Measurements from ENCODE around the gene GAREM2.
A peak's percentile ranks its signal among the peaks of the same experiment; 100 is the strongest.

The GAREM2 gene

DNA sequence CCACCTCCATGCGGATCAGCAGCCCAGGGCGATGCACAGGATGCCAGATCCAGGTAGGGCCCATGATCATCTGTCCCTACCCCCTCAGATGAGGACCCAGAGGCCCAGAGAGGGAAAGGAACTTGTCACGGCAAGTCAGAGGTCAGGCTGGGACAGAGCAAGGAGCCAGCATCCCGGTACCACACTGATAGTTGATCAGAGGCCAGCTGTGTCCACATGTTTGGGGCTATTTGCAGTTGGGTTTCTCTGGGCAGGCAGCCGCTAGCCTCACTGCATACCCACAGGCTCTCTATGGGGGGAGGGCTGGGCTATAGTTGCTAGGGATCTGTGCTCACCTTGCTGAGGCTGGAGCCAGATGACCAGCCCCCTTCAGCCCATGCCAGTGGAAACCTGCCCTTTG is 9.6 kb downstream of the GAREM2 start:
- TF ChIP-seq, protein P1, sequence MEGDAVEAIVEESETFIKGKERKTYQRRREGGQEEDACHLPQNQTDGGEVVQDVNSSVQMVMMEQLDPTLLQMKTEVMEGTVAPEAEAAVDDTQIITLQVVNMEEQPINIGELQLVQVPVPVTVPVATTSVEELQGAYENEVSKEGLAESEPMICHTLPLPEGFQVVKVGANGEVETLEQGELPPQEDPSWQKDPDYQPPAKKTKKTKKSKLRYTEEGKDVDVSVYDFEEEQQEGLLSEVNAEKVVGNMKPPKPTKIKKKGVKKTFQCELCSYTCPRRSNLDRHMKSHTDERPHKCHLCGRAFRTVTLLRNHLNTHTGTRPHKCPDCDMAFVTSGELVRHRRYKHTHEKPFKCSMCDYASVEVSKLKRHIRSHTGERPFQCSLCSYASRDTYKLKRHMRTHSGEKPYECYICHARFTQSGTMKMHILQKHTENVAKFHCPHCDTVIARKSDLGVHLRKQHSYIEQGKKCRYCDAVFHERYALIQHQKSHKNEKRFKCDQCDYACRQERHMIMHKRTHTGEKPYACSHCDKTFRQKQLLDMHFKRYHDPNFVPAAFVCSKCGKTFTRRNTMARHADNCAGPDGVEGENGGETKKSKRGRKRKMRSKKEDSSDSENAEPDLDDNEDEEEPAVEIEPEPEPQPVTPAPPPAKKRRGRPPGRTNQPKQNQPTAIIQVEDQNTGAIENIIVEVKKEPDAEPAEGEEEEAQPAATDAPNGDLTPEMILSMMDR (conservative IDR thresholded peaks at IDR 0.05; ENCODE audit: low read depth, low read length), result no peak
- no peak overlapping the region for H3K4me3 ChIP-seq (ENCODE audit: low read length)
- DNase-seq (ENCODE audit: low read depth), result no peak

DNA sequence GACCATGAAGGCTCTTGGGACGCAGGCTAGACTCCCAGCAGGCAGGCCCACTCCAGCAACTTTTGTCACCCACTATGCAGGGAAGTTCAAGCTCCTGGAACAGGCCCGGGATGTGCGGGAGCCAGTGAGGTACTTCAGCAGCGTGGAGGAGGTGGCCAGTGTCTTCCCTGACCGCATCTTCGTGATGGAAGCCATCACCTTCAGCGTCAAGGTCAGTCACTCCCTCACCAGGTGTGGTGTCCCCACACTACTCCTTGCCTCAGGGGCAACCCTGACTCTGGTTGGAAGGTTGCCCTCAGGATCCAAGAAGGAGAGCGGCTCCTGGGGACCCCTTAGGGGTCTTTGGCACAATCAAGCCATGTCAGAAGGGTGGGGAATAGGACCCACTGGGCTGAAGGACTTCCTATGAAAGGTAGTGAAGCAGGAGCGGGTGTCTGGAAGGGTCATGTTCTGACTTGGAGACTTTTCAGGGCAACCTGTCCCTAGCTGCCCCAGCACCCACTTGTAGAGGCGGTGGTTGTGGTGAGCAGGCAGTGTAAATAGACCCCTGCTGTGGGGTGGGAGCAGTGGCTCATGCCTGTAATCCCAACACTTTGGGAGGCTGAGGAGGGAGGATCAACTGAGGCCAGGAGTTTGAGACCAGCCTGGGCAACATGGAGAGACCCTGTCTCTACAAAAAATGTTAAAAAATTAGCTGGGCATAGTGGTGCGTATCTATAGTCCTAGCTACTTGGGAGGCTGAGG is 10.2 kb downstream of the GAREM2 start:
- TF ChIP-seq, protein P1 (conservative IDR thresholded peaks at IDR 0.05; ENCODE audit: low read depth, low read length), result no peak
- no peak overlapping the region for H3K4me3 ChIP-seq (ENCODE audit: low read length)
- no peak for DNase-seq (ENCODE audit: low read depth)

DNA sequence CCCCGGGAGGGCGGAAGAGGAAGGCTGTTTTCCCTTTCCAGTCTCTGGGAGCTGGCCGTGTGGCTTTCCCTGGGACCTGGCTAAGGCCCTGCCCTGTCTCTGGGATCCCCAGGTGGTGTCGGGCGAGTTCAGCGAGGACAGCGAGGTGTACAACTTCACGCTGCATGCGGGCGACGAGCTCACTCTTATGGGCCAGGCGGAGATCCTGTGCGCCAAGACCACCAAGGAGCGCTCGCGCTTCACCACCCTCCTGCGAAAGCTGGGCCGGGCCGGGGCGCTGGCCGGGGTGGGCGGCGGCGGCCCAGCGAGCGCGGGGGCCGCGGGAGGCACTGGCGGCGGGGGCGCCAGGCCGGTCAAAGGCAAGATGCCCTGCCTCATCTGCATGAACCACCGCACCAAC is 11.2 kb downstream of the GAREM2 start:
- DNase-seq (ENCODE audit: low read depth), result no peak
- TF ChIP-seq, protein P1 (conservative IDR thresholded peaks at IDR 0.05; ENCODE audit: low read depth, low read length), result no peak
- H3K4me3 ChIP-seq (ENCODE audit: low read length), result no peak overlapping the region

DNA sequence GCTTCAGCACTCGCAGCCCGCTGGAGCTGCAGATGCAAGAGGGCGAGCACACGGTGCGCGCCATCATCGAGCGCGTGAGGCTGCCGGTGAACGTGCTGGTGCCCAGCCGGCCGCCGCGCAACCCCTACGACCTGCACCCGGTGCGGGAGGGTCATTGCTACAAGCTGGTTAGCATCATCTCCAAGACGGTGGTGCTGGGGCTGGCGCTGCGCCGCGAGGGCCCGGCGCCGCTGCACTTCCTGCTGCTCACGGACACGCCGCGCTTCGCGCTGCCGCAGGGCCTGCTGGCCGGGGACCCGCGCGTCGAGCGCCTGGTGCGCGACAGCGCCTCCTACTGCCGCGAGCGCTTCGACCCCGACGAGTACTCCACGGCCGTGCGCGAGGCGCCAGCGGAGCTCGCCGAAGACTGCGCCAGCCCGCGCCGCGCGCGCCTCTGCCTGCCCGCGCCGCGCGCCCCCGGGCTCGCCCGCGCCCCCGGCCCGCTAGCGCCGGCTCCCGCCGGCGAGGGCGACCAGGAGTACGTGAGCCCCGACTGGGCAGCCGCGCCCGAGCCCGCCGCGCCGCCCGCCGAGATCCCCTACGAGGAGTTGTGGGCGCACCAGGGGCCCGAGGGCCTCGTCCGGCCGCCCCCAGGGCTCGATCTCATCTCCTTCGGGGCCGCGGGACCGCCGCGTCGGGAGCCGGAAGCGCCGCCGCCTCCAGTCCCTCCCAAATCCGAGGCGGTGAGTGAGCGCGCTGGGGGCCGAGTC is 11.8 kb downstream of the GAREM2 start:
- TF ChIP-seq, protein P1 (conservative IDR thresholded peaks at IDR 0.05; ENCODE audit: low read depth, low read length), result peak; percentile 55
- peak overlapping the region; percentile 37 for H3K4me3 ChIP-seq (ENCODE audit: low read length)
- peak; percentile 12 for DNase-seq (ENCODE audit: low read depth)

DNA sequence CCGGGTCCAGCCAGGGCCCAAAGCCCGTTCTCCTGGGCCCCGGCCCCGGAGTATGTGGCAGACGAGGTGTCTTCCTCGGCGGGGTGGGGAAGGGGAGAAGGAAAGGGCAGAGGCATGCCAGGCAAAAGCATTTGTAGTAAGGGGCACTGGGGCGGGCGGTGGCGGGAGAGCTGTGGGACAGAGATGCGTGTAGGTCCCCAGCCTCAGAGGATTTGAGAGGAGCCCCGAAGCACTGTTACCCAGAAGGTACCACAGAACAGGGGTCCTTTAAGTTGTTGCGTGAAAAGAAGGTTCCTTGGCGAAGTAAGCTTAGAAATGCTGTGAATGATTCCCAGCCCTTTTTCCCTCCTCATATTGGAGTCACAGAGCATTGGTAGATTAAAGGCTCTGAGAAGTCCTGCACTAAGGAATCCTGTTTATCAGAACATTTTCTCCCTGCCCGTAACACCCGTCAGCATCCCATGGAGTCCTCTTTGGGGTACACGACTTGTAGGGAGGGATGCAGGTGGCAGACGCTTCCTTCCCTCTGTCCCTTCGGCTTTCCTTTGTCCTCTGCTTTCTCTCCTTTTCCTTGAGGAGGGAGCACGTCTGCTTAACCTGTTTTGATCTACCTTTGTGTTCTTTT is 12.5 kb downstream of the GAREM2 start:
- TF ChIP-seq, protein P1 (conservative IDR thresholded peaks at IDR 0.05; ENCODE audit: low read depth, low read length), result no peak
- peak overlapping the region; percentile 37 for H3K4me3 ChIP-seq (ENCODE audit: low read length)

DNA sequence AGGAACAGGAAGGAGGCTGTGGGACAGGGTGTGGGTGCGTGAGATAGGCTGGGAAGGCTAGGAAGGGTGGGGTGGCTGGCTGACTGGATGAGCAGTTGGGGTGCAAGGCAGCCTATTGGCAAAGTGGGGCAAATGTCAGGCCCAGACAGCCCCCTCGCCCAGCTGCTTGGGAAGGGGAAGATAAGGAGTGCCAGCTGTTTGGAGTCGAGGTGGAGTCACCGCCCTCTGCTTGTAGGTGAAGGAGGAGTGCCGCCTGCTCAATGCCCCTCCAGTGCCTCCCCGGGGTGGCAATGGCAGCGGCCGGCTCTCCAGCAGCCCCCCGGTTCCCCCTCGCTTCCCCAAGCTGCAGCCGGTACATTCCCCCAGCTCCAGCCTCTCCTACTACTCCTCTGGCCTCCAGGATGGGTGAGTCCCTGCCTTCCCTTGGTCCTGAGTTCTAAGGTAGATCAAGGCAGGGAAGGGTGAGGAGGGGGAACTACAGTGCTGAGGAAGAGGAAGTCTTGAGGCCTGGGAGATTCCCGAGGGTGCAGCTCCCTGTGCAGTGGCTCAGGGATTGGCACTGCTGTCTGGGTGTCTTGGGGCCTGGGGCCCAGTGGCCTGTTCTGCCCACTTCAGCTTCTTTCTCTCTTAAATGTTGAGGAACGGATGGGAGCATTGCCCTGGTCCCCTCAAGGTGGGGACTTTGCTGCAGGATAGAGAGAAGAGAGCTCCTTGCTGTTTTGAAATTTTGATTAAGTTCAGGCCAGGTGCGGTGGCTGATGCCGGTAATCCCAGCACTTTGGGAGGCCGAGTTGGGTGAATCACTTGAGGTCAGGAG is 13.3 kb downstream of the GAREM2 start:
- TF ChIP-seq, protein P1 (conservative IDR thresholded peaks at IDR 0.05; ENCODE audit: low read depth, low read length), result no peak
- no peak for DNase-seq (ENCODE audit: low read depth)
- H3K4me3 ChIP-seq (ENCODE audit: low read length), result no peak overlapping the region

More for the DNA sequence above, 12.5 kb downstream of the GAREM2 start:
- no peak for DNase-seq (ENCODE audit: low read depth)
